HepG2 (cell line): ENCODE measurements around the gene TADA2A. TPM values are rescaled to one million over a fixed set of nuclear protein-coding genes. Genes with fewer than 3 reads are reported as not detected.

Source experiments
- ELF1 ChIP-seq: sonication (generic); formaldehyde crosslinking; IDR thresholded peaks from 2 replicates; pipeline ENCODE4 v1.4.0; 2020; ENCODE audit warnings: missing genetic modification reagents
- FUBP1 ChIP-seq: sonication (generic); formaldehyde crosslinking; IDR thresholded peaks from 2 replicates; pipeline ENCODE4 v1.5.1; 2020; ENCODE audit warnings: missing genetic modification reagents, mild to moderate bottlenecking, borderline replicate concordance
- HNRNPK ChIP-seq: fragments of 200-400 bp; formaldehyde crosslinking; IDR thresholded peaks from 2 replicates; pipeline ENCODE4 v1.6.1; 2018; ENCODE audit warnings: low read length, low read depth, moderate library complexity, mild to moderate bottlenecking; ENCODE audit not compliant: poor library complexity, severe bottlenecking
- MXI1 ChIP-seq: IDR thresholded peaks from 3 replicates; pipeline ENCODE4 v1.6.1; 2012; ENCODE audit warnings: low read depth, low read length, inconsistent platforms, borderline replicate concordance
- RBM22 ChIP-seq: fragments of 200-400 bp; formaldehyde crosslinking; optimal IDR thresholded peaks from 2 replicates; pipeline ENCODE3; 2017; ENCODE audit warnings: mild to moderate bottlenecking, low read length, moderate library complexity
- SETDB1 ChIP-seq: sonication (generic); formaldehyde crosslinking; IDR thresholded peaks from 2 replicates; pipeline ENCODE4 v1.5.1; 2020; ENCODE audit warnings: missing genetic modification reagents, mild to moderate bottlenecking, borderline replicate concordance
- SNRNP70 ChIP-seq: fragments of 200-400 bp; formaldehyde crosslinking; IDR thresholded peaks from 2 replicates; pipeline ENCODE4 v1.6.1; 2017; ENCODE audit warnings: mild to moderate bottlenecking, low read depth, low read length, moderate library complexity
- SRSF9 ChIP-seq: fragments of 200-400 bp; formaldehyde crosslinking; IDR thresholded peaks from 2 replicates; pipeline ENCODE4 v1.6.1; 2018; ENCODE audit warnings: borderline replicate concordance, mild to moderate bottlenecking, low read depth, low read length; ENCODE audit not compliant: insufficient read depth, poor library complexity, severe bottlenecking
- ZNF121 ChIP-seq: sonication (generic); formaldehyde crosslinking; IDR thresholded peaks from 2 replicates; pipeline ENCODE4 v1.5.0; 2020; ENCODE audit warnings: mild to moderate bottlenecking, missing genetic modification reagents
- ZNF354B ChIP-seq: sonication (generic); formaldehyde crosslinking; IDR thresholded peaks from 2 replicates; pipeline ENCODE4 v1.8.0; 2022; ENCODE audit warnings: mild to moderate bottlenecking, missing genetic modification reagents
- ZNF589 ChIP-seq: sonication (generic); formaldehyde crosslinking; conservative IDR thresholded peaks from 2 replicates; pipeline ENCODE4 v1.8.0; 2022; ENCODE audit warnings: mild to moderate bottlenecking, moderate library complexity, missing genetic modification reagents
- ZNF784 ChIP-seq: sonication (generic); formaldehyde crosslinking; IDR thresholded peaks from 2 replicates; pipeline ENCODE4 v1.5.1; 2020; ENCODE audit warnings: missing genetic modification reagents, mild to moderate bottlenecking, borderline replicate concordance
- polyA plus RNA-seq, 8 experiments: library from polyadenylated mRNA; depleted of rRNA in 3 of 8; stranded (reverse) in 7 of 8; unstranded in 1 of 8; fragments of >200 nt; fragmentation: Illumina TruSeq in 4 of 8; extraction: Trizol in 4 of 8; gene quantifications; 2 replicates each; pipeline versions ENCODE4 v1.2.1 to v1.2.3, GENCODE V29; 2011 to 2016; ENCODE audit warnings: low read depth in 4 of 8, missing spikeins in 1 of 8, mixed read lengths in 1 of 8; ENCODE audit not compliant: insufficient read depth in 1 of 8
- total RNA-seq, 5 experiments: library from RNA; depleted of rRNA; stranded (reverse); fragments of >200 nt; fragmentation: Illumina TruSeq; extraction: Trizol; gene quantifications; 2 replicates each; pipeline ENCODE4 v1.2.3, GENCODE V29; 2016; ENCODE audit warnings: low read depth in 1 of 5
- TF ChIP-seq, protein P1 (sequence below): sonication (generic); formaldehyde crosslinking; IDR thresholded peaks from 2 replicates; pipeline ENCODE4 v1.5.0; 2020; ENCODE audit warnings: mild to moderate bottlenecking, missing genetic modification reagents, moderate library complexity
- TF ChIP-seq, protein P2 (sequence below): IDR thresholded peaks from 2 replicates; pipeline ENCODE4 v1.6.1; 2016; ENCODE audit warnings: control low read depth
- TF ChIP-seq, protein P3 (sequence below): sonication (generic); formaldehyde crosslinking; IDR thresholded peaks from 2 replicates; pipeline ENCODE4; 2020; ENCODE audit warnings: missing genetic modification reagents, mild to moderate bottlenecking, borderline replicate concordance
- TF ChIP-seq, protein P4 (sequence below): sonication (generic); formaldehyde crosslinking; IDR thresholded peaks from 2 replicates; pipeline ENCODE4 v1.5.1; 2020; ENCODE audit warnings: missing genetic modification reagents, mild to moderate bottlenecking, borderline replicate concordance

The TADA2A gene
- total and polyA plus RNA-seq, 2 of the 13 experiments (the other 11 are each of a cell fraction or from before 2014, with no cell fraction given): 8.0 to 14.0 TPM

GRCh38 chr17:37406635-37407461, at the start of gene TADA2A, which contains the start of gene ACACA (continued):
- TF ChIP-seq, protein P1, sequence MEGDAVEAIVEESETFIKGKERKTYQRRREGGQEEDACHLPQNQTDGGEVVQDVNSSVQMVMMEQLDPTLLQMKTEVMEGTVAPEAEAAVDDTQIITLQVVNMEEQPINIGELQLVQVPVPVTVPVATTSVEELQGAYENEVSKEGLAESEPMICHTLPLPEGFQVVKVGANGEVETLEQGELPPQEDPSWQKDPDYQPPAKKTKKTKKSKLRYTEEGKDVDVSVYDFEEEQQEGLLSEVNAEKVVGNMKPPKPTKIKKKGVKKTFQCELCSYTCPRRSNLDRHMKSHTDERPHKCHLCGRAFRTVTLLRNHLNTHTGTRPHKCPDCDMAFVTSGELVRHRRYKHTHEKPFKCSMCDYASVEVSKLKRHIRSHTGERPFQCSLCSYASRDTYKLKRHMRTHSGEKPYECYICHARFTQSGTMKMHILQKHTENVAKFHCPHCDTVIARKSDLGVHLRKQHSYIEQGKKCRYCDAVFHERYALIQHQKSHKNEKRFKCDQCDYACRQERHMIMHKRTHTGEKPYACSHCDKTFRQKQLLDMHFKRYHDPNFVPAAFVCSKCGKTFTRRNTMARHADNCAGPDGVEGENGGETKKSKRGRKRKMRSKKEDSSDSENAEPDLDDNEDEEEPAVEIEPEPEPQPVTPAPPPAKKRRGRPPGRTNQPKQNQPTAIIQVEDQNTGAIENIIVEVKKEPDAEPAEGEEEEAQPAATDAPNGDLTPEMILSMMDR (CRISPR knock-in tag): no peak
- TF ChIP-seq ELF1 (CRISPR knock-in tag) (0 out of 2 replicates have a peak, but pooled peaks have one; percentile 39), ZNF121 (CRISPR knock-in tag) (no peak), FUBP1 (CRISPR knock-in tag) (no peak), SRSF9 (no peak), SETDB1 (CRISPR knock-in tag) (no peak), MXI1 (peak; percentile 33; the same call in 1 of the 3 replicates), ZNF354B (CRISPR knock-in tag) (no peak), HNRNPK (no peak), RBM22 (no peak), ZNF784 (CRISPR knock-in tag) (0 out of 2 replicates have a peak, but pooled peaks have one; percentile 6), ZNF589 (CRISPR knock-in tag) (0 out of 2 replicates have a peak, but pooled peaks have one; percentile 41), SNRNP70 (no peak)
- TF ChIP-seq, protein P2, sequence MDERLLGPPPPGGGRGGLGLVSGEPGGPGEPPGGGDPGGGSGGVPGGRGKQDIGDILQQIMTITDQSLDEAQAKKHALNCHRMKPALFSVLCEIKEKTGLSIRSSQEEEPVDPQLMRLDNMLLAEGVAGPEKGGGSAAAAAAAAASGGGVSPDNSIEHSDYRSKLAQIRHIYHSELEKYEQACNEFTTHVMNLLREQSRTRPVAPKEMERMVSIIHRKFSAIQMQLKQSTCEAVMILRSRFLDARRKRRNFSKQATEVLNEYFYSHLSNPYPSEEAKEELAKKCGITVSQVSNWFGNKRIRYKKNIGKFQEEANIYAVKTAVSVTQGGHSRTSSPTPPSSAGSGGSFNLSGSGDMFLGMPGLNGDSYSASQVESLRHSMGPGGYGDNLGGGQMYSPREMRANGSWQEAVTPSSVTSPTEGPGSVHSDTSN (CRISPR knock-in tag): no peak
- TF ChIP-seq, protein P3, sequence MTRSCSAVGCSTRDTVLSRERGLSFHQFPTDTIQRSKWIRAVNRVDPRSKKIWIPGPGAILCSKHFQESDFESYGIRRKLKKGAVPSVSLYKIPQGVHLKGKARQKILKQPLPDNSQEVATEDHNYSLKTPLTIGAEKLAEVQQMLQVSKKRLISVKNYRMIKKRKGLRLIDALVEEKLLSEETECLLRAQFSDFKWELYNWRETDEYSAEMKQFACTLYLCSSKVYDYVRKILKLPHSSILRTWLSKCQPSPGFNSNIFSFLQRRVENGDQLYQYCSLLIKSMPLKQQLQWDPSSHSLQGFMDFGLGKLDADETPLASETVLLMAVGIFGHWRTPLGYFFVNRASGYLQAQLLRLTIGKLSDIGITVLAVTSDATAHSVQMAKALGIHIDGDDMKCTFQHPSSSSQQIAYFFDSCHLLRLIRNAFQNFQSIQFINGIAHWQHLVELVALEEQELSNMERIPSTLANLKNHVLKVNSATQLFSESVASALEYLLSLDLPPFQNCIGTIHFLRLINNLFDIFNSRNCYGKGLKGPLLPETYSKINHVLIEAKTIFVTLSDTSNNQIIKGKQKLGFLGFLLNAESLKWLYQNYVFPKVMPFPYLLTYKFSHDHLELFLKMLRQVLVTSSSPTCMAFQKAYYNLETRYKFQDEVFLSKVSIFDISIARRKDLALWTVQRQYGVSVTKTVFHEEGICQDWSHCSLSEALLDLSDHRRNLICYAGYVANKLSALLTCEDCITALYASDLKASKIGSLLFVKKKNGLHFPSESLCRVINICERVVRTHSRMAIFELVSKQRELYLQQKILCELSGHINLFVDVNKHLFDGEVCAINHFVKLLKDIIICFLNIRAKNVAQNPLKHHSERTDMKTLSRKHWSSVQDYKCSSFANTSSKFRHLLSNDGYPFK: no peak
- TF ChIP-seq, protein P4, sequence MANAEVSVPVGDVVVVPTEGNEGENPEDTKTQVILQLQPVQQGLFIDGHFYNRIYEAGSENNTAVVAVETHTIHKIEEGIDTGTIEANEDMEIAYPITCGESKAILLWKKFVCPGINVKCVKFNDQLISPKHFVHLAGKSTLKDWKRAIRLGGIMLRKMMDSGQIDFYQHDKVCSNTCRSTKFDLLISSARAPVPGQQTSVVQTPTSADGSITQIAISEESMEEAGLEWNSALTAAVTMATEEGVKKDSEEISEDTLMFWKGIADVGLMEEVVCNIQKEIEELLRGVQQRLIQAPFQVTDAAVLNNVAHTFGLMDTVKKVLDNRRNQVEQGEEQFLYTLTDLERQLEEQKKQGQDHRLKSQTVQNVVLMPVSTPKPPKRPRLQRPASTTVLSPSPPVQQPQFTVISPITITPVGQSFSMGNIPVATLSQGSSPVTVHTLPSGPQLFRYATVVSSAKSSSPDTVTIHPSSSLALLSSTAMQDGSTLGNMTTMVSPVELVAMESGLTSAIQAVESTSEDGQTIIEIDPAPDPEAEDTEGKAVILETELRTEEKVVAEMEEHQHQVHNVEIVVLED: peak; percentile 78
